HG02973 (cell line): ENCODE measurements around the gene GUK1.

Experiments used
- ATAC-seq: cut with Tn5 transposase; IDR thresholded peaks from one replicate; pipeline ENCODE4 v1.9.1; 2021; ENCODE audit warnings: moderate library complexity; ENCODE audit not compliant: unreplicated experiment

GUK1 gene

DNA sequence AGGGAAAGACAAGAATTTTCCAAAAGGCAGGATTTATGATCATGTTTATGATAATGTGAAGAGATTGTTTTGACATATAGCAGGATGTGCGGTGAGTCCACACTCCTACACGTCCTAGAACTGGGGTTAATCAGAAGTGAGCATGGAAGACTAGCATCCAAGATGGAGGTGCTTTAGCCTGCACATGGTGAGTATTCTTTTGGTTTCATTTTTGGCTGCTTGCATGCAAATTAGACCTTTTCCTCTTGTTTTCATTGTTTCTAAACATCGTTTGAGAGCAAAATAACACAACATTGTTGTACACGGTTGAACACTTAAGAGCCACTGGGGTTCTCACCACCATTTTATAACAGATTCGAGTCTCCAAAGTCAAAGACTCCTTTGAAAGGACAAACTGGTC lies 14.9 kb upstream of the GUK1 start:
- no peak for ATAC-seq

DNA sequence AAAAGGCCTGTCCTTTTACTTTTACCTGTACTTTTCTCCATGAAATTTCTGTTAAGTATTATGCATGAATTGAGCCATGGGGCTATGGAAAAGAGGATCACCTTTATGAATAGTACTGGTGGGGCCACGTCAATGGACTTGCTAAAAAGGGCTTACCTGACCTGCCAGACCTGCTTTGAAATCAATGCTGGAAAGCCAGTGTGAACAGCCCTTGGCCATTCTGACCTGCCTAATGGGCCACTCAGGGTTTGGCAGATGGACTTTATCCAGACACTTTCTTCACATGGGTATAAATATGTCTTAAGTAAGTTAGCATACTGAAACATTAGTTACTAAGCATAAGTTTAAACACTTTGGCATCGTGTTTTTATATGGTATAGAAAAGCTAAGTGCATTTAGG lies 8.3 kb upstream of the GUK1 start:
- no peak for ATAC-seq

DNA sequence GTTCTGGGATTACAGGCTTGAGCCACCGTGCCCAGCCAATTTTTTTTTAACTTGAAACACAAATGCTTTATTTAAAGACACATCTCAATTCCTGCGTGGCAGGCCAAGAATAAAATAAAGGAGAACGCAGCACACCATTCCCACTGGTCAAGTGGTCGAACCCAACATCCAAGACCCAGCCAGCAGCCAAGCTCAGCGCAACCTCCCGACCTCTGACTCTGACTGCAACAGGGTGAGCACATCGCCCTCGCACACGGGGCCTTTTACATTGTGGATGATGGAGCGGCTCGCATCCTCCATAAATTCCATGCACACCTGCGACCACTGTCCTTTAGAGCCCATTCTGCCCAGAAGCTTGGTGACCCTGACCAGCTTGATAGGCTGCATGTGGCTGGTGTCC lies 5.5 kb upstream of the GUK1 start:
- no peak for ATAC-seq

DNA sequence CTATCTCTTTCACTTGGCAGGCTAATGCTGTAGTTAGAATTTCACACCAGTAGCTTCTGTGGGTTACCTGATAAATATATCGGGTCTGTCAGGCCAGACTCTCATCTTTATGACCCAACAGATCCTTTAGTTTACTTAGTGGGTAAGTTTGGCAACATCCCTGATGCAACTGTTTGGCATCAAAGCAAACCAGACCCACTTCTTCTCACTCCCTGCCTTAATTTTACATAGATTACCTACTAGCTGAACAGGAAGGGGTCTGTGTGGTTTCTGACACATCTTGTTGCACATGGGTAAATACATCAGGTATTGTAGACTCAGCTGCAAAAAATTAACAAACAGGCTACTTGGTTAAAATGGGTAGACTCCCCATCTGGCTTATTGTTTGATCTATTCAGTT lies 3.2 kb upstream of the GUK1 start:
- ATAC-seq = no peak

DNA sequence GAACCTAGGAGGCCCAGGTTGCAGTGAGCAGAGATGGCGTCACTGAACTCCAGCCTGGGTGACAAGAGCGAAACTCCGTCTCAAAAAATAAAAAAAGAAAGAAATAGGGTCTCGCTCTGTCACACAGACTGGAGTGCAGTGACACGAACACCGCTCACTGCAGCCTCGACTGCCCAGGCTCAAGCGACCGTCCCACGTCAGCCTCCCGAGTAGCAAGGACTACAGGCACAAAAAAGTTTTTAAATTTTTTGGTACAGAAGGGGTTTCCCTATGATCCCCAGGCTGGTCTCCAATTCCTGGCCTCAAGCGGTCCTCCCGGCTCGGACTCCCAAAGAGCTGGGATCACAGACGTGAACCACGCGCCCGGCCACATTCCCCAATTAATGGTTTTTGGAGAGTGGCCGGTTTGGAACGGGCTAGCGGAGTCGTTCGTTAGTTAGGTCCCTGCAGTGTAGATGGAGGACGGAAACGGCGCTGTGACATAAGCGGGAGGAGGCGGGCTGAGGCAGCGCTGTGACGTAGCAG lies 611 bp upstream of the GUK1 start:
- no peak for ATAC-seq

DNA sequence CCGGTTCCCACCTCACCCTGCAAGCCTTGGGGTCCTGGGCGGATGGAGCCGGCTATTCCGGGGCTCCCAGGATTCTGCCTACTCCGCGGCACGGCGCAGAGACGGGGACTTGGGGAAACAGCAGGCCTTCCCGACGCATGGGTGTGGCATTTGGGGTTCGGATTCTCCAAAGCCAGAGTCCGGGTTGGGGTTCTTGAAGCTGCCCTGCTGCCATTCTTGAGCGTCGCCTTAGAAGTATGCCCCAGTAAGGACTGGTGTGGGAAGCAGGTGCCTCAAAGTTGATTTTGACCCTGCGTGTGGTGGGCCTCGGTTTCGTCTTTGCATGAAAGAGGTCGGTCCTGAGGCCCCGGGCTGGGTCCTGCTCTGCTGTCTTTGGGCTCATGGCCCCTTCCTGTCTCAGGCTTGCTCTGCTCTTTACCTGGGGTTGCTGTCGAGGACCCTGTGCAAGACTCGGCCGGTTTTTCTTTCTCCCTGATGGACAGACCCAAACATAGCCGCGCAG lies 696 bp downstream of the GUK1 start:
- ATAC-seq = no peak

DNA sequence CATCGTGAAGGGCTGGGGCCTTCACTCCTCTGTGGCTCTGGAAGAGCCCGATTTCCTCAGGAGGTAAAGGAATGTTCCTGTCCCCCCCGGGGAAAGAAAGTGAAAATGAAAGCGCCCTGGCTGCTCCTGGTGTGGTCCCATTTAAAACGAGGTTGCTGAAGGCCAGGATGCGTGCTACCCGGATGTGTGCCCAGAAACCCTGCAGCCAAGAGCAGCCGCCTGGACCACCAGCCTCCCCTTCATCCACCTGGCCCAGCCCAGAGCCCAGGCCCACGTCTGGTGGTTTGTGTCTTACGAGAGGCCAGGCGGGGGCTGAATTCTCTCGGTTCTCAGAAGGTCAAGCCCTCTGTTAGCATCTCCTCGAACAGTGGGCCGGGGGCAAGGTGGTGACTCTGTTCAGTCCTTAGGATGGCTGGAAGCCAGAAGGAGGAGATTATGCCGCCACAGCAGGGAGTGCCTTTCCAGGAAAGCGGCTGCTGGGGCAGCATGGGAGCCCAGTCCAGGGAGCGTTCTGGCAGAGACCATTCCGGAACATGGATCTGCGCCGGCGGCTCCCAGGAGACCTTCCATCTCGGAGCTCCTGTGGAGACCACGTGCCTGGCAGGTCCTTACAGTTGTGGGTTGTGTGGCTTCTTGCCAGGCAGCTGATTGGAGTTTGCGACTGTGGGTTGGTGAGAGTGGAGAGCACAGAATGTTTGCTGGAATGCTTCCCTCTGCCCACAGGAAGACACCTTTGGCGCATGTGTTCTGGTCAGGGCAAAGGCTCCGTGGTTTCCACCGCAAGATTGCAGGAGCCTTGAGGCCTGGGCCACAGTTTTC lies 1.4 kb downstream of the GUK1 start:
- no peak for ATAC-seq

DNA sequence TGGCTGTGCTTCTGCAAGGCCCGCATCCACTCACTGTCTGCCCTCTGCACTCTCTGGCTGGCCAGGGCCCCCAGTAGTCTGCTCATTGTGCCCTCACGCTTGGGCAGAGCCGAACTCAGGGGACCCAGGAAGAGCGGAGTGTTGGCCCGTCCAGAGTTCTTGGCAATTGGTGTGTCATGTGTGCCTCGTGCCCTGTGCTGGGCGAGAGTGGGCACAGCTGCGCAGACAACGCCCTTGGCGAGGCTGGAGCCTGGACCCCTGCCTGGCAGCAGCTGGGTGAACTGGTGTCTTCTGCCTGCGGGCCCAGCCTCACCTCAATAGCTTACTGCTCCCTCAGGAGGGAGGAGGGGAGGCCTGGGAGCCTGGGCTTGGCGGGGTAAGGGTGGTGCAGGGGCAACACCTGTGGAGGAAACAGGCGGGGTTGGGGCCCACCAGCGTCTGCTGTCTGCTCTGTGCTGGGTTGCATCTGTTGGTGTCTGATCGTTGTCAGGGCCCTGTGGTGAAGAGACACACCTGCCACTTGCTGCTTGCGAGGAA lies 2.1 kb downstream of the GUK1 start:
- ATAC-seq = no peak

DNA sequence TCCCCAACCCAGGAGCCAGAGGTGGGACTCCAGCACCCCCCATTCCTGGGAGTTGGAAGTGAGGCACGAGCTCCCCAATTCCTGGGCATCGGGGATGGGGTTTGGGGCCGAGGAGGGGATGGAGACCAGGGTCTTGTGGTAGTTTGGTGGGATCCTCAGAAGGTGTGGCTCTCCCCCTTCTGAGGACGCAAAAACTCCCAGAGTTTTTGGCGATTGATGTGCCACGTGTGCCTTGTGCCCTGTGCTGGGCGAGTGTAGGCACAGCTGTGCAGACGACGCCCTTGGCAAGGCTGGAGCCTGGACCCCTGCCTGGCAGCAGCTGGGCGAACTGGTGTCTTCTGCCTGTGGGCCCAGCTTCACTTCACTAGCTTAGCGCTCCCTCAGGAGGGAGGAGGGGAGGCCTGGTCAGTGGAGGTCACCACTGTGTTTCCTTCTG lies 2.6 kb downstream of the GUK1 start:
- ATAC-seq = no peak

DNA sequence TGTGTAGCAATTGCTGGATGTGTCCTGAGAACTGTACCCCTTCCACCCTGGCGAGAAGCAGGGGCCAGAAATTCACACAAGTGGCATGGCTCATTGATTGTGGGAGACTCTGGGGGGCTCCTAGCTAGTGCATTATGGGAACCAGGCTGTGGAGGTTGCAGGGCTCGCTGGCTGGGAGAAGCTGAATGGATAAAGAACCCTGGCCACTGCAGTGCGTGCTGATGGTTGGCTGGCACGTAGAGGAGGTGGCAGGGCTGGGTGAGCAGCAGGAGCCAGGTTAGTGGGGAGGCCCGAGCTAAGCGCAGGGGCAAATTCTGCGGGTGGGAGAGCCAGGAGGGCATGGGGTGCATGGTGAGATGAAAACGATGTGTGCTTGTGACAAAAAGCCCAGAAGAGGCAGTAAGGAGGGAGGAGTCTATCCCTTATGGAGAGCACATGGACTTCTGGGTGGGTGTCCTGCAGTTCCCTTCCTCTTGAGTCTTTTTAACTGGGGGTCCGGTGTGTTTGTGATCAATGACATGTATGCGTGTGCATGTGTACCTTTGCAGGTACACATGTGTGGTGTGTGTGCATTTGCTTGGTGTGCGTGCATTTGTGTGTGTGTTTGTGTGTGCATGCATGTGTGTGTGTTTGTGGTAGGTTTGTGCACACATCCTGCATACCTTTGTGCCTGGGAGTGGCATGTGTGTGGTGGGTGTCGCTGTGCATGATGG lies 3.6 kb downstream of the GUK1 start:
- no peak for ATAC-seq

DNA sequence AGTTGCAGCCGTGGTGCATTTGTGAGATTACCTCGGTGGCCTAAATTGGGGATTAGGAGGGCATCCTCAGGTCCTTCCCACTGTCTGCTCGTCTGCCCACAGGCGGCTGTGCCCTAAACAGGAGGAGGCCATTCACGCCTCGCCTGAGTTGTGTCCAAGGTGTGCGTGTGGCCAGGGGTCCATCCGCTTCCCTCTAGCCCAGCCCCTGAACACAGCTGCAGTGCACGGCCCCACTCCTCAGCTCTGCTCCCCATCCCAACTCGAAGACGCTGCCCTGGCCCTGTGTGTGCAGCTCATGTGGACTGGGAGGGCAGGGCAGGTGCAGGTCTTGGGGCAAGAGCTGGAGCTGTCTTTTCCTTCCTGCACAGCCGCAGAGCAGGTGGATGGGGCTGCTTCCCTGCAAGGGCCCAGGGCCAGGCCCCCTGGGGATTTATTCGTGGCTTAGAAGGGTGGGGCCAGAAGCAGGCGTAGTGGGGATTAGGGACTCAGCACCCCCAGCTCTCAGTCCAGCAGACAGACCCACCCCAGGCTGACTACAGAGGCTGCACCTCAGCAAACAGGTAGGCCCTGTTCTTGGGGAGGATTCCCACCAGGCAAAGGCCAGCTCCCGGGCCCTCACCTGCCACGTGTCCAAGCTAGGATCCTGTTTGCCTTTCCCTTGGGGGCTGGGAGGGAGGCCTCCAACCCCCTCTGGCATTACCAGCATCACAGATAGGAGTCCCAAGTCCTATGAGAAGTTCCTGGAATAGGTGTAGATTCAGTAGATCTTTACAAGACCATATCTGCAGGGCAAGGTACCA lies 4.3 kb downstream of the GUK1 start:
- ATAC-seq = no peak

DNA sequence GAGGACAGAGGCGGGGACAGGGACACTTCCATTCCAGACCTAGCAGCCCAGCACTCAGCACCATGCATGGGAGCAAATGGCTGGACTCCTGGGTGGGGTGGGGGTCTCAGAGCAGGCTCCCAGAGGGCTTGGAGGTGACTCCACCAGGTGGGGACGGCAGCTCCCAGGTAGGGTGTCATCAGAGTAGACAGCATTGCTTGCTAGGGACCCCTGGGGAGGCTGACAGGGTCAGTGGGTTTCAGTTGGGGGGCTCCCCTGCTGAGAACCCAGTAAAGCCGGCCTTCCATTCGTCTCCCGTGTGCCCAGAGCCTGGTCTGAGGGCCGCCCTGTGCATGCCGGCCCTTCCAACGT lies 4.9 kb downstream of the GUK1 start:
- ATAC-seq = no peak

DNA sequence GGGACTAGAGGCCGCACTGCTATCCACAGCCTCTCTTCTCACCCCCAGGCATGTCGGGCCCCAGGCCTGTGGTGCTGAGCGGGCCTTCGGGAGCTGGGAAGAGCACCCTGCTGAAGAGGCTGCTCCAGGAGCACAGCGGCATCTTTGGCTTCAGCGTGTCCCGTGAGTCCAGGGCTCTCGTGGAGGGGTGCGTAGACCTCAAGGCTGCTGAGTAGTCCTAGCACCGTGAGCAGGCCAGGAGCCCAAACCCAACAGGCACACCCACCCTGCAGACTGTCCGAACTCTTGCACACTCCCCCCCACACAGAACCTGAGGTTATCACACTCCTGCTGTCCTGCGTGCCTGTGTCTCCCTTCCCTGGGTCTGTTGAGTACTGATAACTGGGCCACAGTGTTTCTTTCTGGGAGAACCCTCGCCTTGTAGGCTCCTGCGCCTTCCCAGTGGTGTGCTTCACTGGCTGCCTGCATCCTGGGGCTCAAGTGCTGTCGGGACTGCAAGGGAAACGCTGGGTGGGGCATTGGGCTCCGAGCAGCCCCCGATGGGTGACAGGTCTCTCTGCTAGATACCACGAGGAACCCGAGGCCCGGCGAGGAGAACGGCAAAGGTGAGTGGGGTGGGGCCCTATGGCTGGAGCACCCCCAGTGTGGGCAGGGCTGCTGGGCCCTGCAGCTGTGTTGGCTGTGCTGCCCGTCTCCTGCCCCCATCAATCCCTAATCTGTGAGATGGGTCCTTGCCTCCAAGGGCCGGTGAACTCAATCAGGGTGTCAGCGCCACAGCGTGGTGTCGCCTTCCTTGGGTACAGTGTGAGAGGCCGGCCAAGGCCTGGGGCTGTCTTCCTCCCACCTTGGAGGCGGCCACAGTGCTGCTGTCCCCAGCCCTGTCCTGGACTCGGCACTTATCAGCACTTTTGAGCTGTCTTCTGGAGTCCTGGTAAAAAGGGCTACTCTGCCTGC lies 5.7 kb downstream of the GUK1 start:
- ATAC-seq = no peak

DNA sequence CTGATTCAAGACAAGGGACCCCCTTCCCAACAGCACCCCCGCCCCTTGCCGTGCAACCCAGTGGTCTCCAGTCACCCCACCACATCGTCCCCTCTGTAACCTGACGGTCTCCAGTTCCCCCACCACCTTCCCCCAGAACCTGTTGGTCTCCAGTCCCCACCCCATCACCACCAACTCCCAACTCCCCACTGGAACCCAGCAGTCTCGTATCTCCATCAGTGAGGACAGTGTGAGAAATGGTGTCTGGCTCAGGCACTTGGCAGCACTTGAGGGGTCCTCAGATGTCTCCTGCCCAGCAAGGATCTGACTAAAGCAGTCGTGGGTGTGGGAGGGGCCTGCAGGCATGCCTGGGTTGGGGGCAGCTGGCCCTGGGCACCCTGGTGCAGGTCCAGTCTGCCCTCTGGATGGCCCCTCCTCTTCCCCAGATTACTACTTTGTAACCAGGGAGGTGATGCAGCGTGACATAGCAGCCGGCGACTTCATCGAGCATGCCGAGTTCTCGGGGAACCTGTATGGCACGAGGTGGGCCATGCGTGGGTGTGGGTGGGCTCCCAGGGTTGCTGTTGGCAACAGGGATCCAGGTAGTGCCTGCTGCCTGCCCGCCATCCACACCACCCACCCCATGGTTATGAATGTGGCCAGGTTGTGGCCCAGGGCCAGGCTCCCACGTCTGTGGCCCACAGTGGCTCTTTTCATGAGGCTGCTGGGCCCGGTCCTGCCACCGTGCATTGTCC lies 6.5 kb downstream of the GUK1 start:
- ATAC-seq = no peak

DNA sequence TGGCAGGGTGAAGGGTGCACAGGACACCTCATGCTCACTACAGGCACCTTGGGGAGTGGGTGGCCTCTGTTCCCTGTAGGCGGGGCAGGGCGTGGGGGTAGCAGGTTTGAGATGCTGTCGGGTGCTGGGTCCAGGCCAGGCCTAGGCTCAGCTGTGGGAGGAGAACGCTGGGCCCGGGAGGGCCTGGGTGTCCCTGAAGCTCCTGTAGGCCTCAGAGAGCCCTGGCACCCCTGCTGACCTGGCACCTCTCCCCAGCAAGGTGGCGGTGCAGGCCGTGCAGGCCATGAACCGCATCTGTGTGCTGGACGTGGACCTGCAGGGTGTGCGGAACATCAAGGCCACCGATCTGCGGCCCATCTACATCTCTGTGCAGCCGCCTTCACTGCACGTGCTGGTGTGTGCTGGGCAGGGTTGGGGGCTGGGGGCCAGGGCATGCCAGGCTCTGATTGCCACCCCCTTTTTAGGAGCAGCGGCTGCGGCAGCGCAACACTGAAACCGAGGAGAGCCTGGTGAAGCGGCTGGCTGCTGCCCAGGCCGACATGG lies 7.1 kb downstream of the GUK1 start:
- ATAC-seq = no peak

DNA sequence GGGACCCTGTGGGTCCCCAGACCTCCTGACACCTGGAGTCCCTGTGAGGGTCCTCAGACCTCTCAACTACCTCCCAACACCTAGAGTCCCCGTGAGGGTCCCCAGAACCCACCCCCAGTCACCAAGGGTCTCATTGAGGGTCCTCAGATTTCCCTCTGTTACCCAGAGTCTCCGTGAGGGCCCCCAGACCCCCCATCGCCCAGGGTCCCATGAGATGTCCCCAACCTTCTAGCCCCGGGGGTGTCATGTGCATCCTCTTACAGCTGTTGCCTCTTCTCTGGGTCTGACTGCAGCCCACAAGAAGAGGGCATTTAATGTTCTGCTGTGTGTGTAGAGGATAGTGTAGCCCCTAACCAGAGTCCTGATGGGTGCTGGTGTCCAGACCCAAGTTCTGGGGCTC lies 7.7 kb downstream of the GUK1 start:
- ATAC-seq = no peak

DNA sequence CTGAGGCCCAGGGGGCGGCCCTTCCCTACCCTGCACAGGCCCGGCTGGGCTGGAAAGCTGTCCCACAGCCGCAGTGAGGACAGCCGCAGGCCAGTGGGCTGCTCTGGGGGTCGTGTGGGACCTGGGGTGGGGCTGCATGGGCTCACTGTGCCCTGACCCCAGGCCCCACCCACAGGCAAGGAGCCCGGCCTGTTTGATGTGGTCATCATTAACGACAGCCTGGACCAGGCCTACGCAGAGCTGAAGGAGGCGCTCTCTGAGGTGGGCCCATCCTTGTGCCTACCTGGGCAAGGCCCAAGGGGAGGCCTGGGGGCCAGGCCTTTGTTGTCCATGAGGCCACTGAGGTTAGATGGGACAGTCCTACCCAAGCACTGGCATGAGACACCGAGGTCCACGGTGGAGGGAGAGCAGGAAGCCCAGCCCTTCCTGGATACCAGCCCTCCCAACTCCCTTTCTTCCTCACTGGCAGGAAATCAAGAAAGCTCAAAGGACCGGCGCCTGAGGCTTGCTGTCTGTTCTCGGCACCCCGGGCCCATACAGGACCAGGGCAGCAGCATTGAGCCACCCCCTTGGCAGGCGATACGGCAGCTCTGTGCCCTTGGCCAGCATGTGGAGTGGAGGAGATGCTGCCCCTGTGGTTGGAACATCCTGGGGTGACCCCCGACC lies 8.2 kb downstream of the GUK1 start:
- ATAC-seq = no peak

DNA sequence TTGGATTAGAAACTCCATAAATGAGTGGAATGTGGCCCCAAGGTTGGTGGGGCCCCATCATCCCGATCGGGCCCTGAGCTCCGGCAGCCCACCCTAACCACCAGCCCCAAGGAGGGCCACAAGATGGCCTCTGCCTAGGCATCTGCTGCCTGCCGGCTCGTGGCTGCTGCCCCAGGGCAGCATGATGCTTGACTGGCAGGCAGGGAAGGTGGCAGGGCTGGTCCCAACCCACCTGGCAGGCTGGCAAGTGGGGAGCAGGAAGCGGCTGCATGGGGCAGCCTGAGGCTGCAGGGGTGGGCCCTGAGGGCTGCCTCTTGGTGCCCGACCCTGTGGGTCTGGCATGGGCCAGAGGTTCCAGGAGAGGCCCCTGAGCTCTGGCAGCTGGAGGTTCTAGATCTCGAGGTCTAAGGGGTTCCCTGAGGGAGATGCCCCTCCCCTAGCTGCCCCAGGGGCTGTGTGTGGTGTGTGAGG lies 8.9 kb downstream of the GUK1 start:
- no peak for ATAC-seq
